Measurements from ENCODE around the gene SLC39A3.

The SLC39A3 gene

GRCh38 chr19:2768365-2769132 is 28.7 kb upstream of the SLC39A3 start:
- DNase-seq = no peak

- no peak for DNase-seq
These were observed 27.9 kb upstream of the SLC39A3 start for GRCh38 chr19:2767688-2768087.

GRCh38 chr19:2766594-2767372 is 27.0 kb upstream of the SLC39A3 start:
- DNase-seq = no peak

- no peak for DNase-seq
These were observed 25.6 kb upstream of the SLC39A3 start for GRCh38 chr19:2765376-2765775.

- DNase-seq = no peak
These were observed 25.1 kb upstream of the SLC39A3 start for GRCh38 chr19:2764945-2765344.

- DNase-seq = no peak
These were observed 23.9 kb upstream of the SLC39A3 start for GRCh38 chr19:2763687-2764086.

GRCh38 chr19:2762783-2763496 is 23.1 kb upstream of the SLC39A3 start:
- DNase-seq = no peak

GRCh38 chr19:2761876-2762782 is 22.3 kb upstream of the SLC39A3 start:
- DNase-seq = no peak

- no peak for DNase-seq
These were observed 21.5 kb upstream of the SLC39A3 start for GRCh38 chr19:2761309-2761677.

- DNase-seq = no peak
These were observed 20.1 kb upstream of the SLC39A3 start for GRCh38 chr19:2759965-2760364.

GRCh38 chr19:2759362-2759761 is 19.5 kb upstream of the SLC39A3 start:
- no peak for DNase-seq

GRCh38 chr19:2758601-2759313 is 18.9 kb upstream of the SLC39A3 start:
- DNase-seq = no peak

GRCh38 chr19:2756921-2757881 is 17.4 kb upstream of the SLC39A3 start:
- no peak for DNase-seq

GRCh38 chr19:2756477-2756876 is 16.7 kb upstream of the SLC39A3 start:
- no peak for DNase-seq

- DNase-seq = no peak
These were observed 16.0 kb upstream of the SLC39A3 start for GRCh38 chr19:2755811-2756210.

- DNase-seq = no peak
These were observed 15.6 kb upstream of the SLC39A3 start for GRCh38 chr19:2755448-2755705.

- no peak for DNase-seq
These were observed 15.0 kb upstream of the SLC39A3 start for GRCh38 chr19:2754659-2755447.

GRCh38 chr19:2751438-2751830 is 11.6 kb upstream of the SLC39A3 start:
- no peak for DNase-seq

- no peak for DNase-seq
These were observed 11.1 kb upstream of the SLC39A3 start for GRCh38 chr19:2750808-2751437.

- no peak for DNase-seq
These were observed 7.5 kb upstream of the SLC39A3 start for GRCh38 chr19:2747349-2747748.
